Esophagus squamous epithelium (tissue), 4 donors: ENCODE data around the gene HPGDS.

Experiments used
- POLR2A ChIP-seq, 4 donors: fragments of 450-650 bp; IDR thresholded peaks; one replicate each; pipeline ENCODE4 v1.6.1; 2017; ENCODE audit warnings: antibody characterized with exemption in 4 of 4, mild to moderate bottlenecking in 4 of 4, moderate library complexity in 3 of 4
- TF ChIP-seq, protein P1 (sequence below), 6 experiments: fragments of 450-650 bp in 4 of 6; fragments of 200-600 bp in 2 of 6; sonication (generic) in 2 of 6; IDR thresholded peaks; one replicate each; pipeline ENCODE4 v1.5.1; 2016 to 2019; ENCODE audit warnings: antibody characterized with exemption in 6 of 6, mild to moderate bottlenecking in 4 of 6, moderate library complexity in 4 of 6

DNA sequence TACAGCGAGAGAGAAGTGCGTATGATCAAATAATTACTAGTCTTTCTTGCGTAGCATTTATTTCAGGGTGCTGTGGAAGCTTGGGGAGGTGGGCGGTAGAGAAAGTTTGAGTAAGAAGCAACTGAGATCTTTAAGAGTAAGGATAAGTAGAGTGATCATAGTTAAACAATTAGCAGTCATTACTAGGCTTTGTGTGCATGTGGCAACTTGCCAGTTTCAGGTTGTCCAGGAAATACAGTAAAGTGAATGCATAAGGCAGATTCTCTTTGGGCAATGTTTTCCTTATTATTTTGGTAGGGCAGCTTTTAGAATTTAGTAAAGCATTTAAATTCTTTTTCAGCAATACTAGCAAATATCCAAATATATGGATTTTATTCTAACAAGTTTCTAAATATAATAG, 57.0 kb downstream of the HPGDS start:
- TF ChIP-seq, protein P1, sequence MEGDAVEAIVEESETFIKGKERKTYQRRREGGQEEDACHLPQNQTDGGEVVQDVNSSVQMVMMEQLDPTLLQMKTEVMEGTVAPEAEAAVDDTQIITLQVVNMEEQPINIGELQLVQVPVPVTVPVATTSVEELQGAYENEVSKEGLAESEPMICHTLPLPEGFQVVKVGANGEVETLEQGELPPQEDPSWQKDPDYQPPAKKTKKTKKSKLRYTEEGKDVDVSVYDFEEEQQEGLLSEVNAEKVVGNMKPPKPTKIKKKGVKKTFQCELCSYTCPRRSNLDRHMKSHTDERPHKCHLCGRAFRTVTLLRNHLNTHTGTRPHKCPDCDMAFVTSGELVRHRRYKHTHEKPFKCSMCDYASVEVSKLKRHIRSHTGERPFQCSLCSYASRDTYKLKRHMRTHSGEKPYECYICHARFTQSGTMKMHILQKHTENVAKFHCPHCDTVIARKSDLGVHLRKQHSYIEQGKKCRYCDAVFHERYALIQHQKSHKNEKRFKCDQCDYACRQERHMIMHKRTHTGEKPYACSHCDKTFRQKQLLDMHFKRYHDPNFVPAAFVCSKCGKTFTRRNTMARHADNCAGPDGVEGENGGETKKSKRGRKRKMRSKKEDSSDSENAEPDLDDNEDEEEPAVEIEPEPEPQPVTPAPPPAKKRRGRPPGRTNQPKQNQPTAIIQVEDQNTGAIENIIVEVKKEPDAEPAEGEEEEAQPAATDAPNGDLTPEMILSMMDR (IDR thresholded peaks at IDR 0.05) = no peak
- no peak for TF ChIP-seq POLR2A (IDR thresholded peaks at IDR 0.05)
